Urothelium cell line (cell line): ENCODE data around the gene ADGRA1.
"Not testable (repeated sequence)": the region's sequence is repeated elsewhere in the genome, so short reads cannot be mapped to it uniquely, and the experiment has no call there.

Experiments
- DNase-seq: peaks from one replicate; pipeline ENCODE4 v3.0.0; 2011; ENCODE audit warnings: low spot score, mixed read lengths
- FAIRE-seq: peaks from 2 replicates; lab custom pipeline; 2011; peaks lifted over from hg19 to GRCh38; lab: Jason Lieb, UNC

Gene ADGRA1

DNA sequence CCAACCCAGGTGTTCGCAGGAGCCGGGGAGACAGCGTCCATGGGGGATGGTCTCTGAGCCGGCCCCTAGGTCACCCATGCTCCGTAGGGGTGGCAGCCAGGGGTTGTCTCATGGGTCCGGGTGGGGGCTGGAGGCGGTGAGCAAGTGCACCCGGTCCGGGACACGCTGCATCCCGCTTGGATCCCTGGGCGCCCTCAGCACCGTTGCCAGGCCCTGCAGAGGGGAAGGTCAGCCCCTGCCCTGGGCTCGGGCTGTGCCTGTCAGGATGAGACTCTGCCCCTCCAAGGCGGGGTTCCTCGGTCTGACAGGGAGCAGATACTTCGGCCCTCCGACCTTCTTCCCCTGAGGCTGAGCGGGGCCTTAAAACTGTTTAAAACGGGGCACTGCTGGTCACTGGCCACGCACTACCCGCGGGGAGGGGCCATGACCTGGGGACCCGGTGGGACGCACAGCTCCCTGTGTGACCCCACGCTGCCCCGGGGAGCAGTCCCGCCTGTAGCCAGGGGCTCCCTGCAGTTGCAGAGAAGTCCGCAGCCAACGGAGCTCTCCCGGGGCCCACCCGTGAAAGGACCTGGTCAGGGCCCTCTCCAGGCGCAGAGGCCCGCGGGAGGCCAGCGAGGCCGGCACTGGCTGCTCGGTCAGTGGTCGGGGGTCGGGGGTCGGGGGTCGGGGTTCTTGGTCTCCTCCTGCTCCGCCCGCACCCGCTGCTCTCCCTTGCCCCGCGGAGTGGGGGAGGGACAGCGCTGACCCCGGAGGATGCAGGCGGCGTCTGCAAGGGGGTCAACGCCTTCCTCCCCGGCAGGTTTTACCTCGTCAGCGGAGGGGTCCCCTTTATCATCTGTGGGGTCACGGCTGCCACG, 38.9 kb downstream of the ADGRA1 start:
- FAIRE-seq (no peak), DNase-seq (no peak)

DNA sequence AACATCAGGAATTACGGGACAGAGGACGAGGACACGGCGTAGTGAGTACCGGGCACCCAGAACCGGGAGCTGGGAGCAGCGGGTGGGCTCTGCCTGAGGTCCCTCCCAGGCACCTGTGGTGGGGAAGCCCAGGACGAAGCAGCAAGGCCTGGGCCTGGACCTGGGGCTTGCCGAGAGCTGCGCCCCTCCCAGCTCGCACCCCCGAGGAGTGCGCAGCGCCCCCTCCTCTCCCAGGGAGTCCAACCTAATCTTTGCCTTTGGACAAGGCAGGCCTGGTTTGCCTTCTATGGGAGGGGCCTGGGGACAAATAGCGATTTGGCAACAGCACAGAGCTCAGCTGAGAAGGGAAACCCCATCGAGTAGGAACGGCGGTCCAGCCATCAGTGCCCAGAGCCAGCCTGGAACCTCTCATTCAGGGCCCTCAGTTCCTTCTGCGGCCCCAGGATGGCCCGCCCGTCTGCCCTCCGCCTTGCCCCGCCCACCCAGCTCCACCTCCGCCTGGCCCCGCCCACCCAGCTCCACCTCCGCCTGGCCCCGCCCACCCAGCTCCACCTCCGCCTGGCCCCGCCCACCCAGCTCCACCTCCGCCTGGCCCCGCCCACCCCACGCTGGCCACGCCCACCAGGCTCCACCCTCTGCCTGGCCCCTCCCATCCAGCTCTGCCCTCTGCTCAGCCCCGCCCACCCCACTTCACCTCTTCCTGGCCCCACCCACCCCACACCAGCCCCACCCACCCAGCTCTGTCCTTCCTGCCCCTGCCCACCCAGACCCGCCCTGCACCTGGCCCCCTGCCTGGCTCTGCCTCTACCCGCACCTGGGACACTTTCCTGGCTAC, 39.8 kb downstream of the ADGRA1 start:
- FAIRE-seq: peak; percentile 63
- DNase-seq: peak; percentile 73

DNA sequence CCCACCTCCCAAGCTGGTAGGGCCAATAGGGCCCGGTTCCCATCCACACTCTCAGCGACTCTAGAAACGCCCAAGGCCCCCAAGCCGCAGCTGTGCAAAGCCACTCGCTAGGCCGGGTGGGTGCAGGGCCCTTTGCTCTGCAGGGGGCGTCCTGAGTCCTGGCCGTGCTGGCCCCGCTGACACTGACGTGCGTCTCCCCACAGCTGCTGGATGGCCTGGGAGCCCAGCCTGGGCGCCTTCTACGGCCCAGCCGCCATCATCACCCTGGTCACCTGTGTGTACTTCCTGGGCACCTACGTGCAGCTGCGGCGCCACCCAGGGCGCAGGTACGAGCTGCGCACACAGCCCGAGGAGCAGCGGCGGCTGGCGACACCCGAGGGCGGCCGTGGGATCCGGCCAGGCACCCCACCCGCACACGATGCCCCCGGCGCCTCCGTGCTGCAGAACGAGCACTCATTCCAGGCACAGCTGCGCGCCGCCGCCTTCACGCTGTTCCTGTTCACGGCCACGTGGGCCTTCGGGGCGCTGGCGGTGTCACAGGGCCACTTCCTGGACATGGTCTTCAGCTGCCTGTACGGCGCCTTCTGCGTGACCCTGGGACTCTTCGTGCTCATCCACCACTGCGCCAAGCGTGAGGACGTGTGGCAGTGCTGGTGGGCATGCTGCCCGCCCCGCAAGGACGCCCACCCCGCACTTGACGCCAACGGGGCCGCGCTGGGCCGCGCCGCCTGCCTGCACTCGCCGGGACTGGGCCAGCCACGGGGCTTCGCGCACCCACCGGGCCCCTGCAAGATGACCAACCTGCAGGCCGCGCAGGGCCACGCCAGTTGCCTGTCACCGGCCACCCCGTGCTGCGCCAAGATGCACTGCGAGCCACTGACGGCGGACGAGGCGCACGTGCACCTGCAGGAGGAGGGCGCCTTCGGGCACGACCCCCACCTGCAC, 40.7 kb downstream of the ADGRA1 start:
- DNase-seq: no peak
- FAIRE-seq: no peak

DNA sequence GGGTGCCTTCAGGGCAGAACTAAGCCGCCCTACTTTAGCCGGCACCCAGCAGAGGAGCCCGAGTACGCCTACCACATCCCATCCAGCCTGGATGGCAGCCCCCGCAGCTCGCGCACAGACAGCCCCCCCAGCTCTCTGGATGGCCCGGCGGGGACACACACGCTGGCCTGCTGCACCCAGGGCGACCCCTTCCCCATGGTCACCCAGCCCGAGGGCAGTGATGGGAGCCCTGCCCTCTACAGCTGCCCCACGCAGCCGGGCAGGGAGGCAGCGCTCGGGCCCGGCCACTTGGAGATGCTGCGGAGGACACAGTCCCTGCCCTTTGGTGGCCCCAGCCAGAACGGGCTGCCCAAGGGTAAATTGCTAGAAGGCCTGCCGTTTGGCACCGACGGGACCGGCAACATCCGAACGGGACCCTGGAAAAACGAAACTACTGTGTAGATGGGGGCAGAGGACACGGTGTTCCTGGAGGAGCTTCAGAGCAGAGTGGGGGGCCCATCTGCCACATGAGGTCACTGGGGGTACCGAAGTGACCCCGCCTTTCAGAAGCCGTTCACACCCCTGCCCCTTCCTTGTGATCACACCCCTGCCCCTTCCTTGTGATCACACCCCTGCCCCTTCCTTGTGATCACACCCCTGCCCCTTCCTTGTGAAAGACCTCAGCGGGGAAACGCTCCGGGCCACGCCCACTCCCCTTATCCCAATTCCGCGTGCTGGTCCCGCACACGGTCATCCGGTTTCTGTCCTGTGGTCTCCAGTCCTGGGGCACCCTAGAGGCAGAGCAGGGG, 41.5 kb downstream of the ADGRA1 start:
- FAIRE-seq: no peak

DNA sequence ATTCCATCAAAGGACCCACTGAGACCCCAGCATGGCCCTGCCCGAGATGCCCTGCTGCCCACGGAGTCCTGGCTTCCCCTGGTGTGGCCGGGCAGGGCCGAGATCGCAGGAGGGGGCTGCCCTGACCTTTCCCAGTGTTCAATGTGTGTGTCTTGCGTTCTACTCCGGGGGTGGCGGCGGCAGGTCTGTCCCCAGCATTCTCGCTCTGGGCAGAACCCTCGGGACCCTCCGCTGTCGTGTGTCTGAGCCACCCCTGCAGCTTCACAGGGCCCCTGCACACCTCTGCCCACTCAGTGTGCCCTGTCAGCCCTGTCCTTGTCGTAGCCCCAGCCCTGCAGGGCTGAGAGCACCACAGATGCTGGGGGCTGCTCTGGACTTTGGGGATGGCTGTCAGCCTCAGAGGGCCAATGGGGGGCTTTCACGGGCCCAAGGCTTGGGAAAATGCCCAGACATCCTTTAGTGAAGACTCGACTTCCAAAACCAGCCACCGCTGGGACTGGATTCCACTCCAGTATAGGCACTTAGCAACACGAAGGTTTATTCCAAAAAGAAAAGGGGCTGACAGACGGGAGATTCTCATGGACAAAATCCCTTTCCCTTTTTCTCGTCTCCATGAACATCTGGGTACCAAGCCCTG, 42.3 kb downstream of the ADGRA1 start:
- DNase-seq (no peak), FAIRE-seq (no peak)

More for the DNA sequence above, 41.5 kb downstream of the ADGRA1 start:
- no peak for DNase-seq

DNA sequence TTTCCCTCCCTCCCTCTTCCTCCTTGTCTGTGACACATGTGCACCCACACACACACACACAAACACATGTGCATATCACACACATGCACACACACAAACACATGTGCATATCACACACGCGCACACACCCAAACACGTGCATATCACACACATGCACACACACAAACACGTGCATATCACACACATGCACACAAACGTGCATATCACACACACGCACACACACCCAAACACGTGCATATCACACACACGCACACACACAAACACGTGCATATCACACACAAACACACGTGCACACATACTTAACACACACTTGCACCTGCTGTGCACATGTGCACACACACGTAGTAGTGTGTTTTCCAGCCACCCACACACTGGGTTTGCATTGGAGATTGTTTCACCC, 42.9 kb downstream of the ADGRA1 start:
- DNase-seq: no peak
- peak; percentile 97 for FAIRE-seq

DNA sequence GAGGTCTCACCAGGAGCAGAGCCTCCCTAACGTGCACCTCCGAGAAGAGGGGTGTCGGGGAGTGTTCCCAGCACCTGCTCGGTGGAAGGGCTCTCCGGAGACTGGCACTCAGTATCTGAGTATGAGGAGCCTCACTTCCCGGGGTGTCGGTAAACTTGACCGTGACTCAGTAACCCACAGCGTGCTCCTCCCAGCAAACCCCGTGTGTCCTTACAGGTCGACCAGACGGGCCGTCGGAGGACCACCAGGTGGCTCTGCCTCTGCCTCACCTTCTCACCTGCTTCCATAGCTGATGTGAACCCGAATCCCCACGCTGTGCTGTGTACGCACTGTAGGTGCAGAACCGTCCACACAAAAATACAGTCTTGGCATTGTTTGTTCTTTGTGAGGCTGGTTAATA, 43.3 kb downstream of the ADGRA1 start:
- no peak for FAIRE-seq
- no peak for DNase-seq

DNA sequence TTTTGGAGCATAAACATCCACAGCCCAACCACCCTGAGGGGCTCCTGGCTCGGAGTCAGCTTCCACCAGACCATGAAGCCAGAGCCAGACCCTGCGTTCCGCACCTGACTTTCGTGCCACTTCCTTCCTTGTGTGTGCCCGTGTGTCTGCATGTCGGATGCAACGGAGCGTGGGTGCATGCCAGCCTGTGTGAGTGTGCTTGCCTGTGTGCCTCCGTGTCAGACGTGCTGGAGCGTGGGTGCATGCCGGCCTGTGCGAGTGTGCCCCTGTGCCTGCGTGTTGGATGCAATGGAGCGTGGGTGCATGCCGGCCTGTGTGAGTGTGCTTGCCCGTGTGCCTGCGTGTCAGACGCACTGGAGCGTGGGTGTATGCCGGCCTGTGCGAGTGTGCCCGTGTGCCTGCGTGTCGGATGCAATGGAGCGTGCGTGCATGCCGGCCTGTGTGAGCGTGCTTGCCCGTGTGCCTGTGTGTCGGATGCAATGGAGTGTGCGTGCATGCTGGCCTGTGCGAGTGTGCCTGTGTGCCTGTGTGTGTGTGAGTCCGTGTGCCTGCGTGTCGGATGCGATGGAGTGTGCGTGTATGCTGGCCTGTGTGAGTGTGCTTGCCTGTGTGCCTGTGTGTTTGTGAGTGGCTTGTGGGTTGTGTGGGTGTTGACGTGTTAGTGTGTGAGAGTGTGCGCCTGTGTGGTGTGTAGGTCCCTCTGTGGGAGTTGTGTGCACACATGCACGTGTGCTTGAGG, 44.2 kb downstream of the ADGRA1 start:
- DNase-seq: no peak
- FAIRE-seq: peak; percentile 44

DNA sequence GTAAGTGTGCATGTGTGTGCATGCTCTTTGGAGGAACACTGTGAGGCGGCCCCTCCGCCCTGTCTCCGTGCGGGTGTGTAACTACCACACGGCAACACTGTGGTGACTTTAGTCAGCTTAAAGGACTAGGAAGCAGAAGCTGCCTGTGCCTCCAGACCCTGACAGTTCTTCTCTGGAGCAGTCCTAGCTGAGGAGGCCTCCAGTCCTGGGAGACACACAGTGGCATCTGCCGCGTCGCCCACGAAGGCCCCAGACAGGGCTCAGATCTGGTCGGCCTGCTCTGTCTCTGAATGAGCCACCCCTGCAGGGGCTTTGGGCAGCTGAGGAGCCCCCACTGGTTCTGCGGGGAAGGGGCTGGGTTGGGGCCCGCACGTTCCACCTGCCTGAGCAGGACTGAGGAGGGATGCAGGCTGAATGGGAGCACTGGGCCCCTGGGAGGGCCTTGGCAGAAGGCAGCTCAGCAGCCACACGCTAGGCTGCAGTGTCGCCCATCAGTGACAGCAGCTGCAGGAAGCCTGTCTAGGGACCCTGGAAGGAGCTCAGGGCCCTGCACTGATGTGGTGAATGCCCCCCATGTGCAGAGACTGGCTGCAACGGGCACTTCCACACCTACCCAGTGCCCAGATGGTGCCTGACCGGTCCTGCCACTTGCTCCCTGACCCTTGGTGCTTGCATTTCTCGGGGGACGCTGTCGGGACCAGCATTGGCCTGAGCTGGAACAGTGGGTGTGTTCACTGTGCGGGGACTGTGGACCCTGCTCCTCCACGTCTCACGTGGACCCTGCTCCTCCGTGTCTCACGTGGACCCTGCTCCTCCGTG, 45.0 kb downstream of the ADGRA1 start:
- DNase-seq (no peak), FAIRE-seq (no peak)

DNA sequence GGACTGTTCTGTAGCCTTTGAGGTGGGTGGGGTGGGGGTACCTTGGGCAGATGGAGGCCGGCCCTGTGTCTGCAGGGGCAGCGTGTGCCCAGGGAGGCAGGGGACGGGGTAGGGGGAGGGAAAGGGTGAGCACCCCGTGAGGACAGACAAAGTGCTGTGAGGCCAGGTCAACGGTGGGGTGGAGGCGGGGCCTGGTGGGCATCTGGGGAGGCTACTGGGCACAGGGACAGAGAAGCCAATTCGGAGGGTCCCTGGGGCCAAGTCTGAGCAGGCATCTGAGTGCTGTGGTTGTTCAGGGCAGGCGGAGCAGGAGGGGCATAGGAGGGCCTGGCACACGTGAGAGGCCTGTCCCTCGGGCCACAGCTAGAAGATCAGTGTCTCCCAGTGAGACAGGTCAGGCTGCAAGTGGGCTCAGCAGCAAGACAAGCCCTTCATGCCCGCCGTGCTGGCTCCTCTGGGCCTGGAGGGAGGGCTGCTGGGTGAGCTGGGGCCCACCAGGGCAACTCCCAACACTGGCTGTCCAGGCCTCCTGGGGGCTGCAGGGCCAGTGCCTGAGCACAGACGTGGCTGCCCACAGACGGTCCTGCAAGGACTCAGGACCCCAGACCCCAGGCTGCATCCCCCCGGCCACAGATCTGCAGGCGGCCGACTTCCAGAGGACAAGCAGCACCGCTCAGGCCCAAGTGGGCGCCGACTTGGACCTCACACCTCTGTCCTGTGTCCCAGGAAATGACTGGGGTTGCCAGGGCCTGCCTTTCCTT, 45.9 kb downstream of the ADGRA1 start:
- FAIRE-seq (no peak), DNase-seq (no peak)

DNA sequence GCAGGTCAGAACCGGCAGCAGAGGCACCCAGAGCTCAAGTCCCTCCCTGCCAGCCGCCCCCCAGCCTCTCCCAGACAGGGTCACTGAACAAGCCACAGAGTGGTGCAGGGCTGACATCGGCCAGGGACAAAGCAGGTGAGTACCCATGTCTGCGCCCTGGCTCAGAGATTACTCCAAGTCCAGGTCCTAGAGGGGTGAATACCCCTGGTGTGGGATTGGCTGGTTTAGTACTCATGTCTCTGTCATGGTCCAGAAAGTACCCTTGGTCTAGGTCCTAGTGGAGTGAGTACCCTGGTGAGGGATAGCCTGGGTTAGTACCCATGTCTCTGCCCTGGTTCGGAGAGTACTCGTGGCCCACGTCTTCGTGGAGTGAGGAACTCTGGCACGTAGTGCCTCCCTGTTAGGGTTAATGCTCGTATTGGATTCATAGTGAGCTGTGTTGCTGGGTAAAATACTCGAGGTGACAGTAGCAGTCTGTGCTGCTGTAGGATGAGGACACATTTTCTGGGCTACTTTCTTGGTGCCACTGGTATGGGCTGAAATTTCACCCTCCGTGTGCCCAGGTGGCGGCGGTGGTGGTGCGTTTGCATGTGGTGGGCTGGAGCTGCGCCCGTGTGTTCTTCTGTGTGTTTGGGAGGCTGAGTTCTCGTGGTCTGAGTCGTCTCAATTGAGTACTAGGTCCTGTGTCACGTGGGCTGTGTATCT, 46.8 kb downstream of the ADGRA1 start:
- no peak for DNase-seq

DNA sequence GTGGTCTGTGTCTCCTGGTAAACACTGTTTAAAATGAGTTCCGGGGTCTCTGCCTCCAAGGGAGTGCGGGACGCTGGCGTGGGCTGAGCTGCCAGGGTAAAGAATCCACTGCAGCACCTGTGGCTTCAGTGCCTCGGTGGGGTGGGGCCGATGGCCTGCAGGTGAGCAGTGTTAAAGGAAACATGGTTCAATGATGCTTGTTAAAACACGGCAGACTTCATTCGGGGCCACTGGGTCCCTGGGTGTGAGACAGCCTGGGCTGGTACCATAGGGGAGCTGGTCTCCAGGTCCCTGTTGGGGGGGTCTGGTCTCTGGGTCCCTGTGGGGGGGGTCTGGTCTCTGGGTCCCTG, 47.4 kb downstream of the ADGRA1 start:
- DNase-seq (no peak), FAIRE-seq (no peak)

More for the DNA sequence above, 46.8 kb downstream of the ADGRA1 start:
- no peak for FAIRE-seq

DNA sequence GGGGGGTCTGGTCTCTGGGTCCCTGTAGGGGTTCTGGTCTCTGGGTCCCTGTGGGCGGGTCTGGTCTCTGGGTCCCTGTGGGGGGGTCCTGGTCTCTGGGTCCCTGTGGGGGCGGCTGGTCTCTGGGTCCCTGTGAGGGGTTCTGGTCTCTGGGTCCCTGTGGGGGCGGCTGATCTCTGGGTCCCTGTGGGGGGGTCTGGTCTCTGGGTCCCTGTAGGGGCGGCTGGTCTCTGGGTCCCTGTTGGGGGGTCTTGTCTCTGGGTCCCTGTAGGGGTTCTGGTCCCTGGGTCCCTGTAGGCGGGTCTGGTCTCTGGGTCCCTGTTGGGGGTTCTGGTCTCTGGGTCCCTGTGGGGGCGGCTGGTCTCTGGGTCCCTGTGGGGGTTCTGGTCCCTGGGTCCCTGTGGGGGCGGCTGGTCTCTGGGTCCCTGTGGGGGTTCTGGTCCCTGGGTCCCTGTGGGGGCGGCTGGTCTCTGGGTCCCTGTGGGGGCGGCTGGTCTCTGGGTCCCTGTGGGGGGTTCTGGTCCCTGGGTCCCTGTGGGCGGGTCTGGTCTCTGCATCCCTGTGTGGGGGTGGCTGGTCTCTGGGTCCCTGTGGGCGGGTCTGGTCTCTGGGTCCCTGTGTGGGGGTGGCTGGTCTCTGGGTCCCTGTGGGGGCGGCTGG, 49.9 kb downstream of the ADGRA1 start:
- not testable (repeated sequence) for FAIRE-seq, DNase-seq

DNA sequence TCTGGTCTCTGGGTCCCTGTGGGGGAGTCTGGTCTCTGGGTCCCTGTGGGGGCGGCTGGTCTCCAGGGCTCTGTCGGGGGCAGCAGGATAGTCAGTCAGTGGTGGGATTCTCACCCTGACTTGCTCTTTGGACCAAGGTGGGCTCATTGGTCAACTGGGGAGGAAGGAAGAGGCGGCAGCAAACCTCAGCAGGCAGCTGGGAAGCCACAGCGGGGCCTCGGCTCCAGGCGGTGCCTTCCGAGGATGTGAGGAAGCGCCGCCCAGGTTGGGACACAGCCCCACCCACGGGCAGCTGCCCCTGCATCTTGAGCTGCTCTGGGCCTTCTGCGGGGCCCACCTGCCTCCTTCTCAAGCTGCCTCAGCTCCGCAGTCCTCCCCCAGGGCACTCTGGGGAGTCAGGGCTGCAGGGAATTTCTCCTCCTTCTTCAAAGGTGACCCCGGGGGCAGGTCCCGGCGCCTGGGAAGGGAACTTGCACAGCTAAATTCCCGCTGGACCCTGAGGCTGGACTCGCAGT, 51.9 kb downstream of the ADGRA1 start:
- DNase-seq: no peak
- no peak for FAIRE-seq

DNA sequence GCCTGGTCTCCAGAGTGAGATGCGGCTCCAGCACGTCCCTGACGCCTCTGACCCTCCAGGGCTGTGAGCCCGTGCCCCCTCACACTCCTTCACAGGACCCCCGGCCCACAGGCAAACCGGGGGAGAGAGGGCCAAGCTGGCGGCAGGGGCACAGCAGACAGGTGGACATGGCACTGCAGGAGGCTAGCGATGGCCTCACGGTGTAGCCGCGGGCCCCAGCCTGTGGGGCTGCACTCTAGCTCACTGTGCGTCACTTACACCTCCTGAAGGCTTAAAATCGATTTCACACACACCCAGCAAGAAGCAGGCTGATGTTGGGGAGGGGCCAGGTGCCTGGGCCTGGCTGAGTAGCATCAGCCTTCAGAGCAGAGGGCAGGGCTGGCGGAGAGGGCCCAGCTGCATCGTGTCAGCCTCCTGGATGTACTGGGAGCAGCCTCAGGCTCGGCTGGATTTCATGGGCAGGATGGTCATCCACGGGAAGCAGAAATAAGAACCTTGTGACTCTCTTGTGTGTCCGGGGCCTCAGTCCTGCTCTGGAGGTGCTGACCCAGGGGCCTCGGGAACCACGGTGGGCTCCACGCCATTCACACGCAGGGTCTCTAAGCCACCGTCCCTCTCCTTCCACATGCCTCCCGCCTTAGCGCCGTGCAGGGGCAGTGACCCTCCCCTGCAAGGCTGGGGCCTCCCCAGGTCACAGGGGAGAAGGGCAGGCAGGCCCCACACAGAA, 52.9 kb downstream of the ADGRA1 start:
- FAIRE-seq (no peak), DNase-seq (no peak)
